ENCODE data around the gene SNX24.

SNX24 gene

DNA sequence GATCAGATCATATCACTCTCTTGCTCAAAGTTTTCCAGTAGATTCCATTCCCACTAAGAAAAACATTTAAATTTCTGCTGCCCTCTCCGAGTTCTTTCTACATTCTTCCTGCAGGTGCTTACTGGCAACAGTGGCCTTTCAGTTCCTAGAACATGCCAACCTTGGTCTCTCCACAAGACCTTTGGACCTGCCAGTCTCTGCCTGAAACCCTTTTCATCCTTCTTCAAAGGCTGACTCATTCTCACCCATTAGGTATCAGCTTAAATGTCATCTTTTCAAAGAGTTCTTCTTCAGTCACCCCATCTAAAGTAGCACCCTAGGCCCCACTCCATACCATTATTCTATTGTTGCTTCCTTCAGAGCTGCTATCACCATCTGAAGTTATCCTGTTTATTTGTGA, 169.3 kb downstream of the SNX24 start:
- ATAC-seq: peak; percentile 49

DNA sequence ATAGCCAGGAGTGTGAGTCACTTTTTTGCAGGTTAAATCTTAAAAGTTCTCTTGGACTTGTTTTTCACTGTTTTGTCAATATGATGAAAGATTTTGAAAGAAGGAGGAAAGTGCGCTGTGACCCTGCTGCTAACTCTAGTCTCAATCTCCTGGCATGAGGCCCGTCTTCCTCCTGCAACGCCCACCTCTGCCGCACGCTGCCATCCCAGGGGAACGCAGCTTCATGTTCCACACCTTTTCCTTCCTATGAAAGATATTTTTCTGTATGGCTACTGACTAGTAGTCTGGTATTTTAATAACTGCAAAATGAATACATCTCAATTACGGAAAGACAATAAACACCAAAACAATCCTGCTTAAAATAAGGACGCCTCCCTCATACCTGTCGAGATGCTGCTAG, 182.8 kb downstream of the SNX24 start:
- ATAC-seq: no peak
- DNase-seq: no peak

More for the DNA sequence above, 169.3 kb downstream of the SNX24 start:
- no peak for DNase-seq

GRCh38 chr5:123033157-123033671, 187.8 kb downstream of the SNX24 start:
- no peak for ATAC-seq
- no peak for DNase-seq

DNA sequence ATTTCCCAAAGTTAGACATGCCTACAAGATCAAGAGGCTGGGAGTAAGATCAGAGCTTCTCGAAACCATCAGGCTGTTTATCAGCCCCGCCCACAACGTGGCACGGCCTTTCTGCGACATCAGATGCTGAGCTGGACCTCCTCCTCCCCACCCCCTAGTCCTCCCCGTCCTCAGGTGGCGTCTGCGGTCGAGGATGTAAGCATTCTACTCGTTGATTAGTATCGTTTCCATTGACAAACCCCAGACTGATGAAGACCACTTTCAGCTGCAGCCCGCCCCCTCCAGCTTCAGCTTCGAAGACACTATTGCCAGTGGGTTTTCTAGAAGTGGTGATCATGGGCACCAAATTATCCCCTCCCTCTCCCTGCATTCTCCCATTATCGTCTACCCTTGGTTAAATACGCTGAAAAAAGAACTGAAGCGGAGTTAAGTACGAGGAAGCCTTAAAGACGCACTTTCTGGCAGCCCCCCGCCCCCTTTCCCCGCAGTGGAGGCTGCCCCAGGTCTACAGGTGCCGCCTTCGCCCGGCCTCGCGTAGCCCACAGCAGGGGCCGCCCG, 190.0 kb downstream of the SNX24 start:
- ATAC-seq (no peak), DNase-seq (peak; percentile 18)

GRCh38 chr5:123035918-123036390, 190.5 kb downstream of the SNX24 start:
- DNase-seq (peak; percentile 4), ATAC-seq (peak; percentile 40)

GRCh38 chr5:123036391-123037103, 191.1 kb downstream of the SNX24 start, which contains the start of gene PPIC:
PPIC (minus strand) TSS chr5:123036725; CDS start chr5:123036625, 100 bp downstream.
- DNase-seq (peak; percentile 23), ATAC-seq (peak; percentile 51)

DNA sequence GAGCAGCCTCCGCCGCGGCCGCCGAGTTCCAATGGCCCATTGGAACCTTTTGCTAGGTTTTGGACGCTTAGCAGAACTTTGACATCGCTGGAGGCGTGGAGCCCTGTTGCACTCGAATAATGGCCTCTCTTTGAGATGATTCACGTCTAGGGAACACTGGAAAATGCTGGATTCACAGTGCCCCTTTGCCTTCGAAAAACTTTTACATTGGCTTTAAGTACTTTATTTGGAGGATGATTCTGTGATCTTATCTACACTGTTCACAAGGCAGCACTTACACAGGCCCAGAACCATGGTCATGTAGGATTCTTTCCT, 191.6 kb downstream of the SNX24 start:
- DNase-seq: no peak
- ATAC-seq: no peak

DNA sequence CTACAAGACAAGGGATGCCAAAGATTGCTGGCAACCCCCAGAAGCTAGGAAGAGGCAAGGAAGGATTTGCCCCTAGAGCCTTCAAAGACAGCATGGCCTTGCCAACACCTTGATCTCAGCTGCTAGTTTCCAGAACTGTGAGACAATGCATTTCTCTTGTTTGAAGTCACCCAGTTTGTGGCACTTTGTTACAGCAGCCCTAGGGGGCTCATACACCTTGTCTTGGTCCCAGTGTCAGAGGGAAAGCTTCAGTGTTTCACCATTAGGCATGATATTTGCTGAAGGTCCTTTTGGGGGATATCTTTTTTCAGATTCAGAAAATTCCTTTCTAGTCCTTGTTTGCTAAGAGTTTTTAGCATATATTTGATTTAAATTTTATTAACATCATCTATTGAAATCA, 194.3 kb downstream of the SNX24 start:
- no peak for DNase-seq
- ATAC-seq: no peak

DNA sequence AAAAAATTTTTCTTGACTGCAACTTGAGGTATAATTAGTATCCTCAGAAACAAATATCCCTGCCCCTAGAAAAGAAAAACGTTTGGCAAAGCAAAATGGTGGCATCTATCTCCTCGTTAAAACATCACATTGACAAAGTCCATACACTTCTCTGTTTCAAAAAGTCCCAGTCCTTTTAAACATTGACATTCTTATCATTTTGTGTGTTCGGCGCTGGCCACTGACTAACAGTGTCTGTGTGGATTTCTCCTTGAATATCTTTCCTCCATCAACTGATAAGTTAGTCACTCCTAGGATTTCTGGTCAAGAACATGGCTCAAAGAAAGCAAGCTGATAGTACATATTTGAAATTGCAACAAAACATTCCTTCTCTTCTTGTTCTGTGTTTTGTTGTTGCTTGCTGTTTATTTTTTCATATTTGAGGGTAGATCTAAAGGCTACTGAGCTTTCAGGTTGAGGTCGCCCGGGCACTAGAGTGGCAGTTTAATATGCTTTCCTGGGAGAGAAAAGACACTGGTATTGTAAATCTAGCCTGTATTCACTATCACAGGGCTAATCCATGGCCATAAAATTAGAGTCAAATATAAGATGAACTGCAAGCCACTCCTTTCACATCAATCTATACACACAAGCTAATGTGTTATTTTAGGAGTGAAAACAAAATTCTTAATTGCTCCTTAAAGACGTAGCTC, 199.7 kb downstream of the SNX24 start:
- no peak for ATAC-seq
- DNase-seq: no peak

DNA sequence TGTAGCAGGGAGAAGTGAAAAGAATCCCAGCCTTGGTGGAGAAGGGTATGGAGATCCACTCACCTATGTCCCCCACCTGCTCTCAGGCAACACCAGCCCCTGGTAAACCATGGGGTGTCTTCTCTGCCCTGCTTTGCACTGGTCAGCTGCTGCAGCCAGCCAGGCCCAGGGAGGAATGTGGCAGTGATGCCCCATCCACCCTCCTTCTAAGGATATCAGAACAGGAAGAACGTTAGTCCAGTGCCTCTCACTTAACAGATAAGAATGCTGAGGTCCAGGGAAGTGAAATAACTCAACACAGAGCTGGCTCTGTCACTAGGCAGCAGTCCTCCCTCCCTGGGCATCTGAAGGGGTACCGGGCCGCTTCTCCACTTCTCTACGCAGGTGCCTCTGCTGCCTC, 200.8 kb downstream of the SNX24 start:
- DNase-seq (no peak), ATAC-seq (no peak)

DNA sequence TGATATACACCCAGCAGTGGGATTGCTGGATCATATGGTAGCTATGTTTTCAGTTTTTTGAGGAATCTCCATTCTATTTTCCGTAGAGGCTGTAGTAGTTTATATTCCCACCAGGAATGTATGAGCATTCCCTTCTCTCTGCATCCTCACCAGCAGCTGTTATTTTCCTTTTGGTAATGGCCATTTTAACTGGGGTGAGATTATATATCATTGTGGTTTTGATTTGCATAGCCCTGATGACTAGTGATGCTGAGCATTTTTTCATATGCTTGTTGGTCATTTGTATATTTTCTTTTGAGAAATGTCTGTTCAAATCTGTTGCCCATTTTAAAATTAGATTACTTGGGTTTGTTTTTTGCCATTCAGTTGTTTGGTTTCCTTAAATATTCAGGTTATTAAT, 202.3 kb downstream of the SNX24 start:
- DNase-seq (no peak), ATAC-seq (no peak)

DNA sequence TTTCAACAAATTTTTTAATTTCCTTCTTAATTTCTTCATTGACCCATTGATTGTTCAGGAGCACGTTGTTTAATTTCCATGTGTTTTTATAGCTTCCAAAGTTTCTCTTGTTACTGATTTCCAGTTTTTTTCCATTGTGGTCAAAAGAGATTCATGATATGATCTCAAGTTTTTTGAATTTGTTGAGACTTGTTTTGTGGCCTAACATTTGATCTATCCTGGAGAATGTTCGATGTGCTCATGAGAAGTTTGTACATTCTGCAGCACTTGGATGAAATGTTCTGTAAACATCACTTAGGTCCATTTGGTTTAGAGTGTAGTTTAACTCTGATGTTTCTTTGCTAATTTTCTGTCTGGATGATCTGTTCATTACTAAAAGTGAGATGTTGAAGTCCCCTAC, 205.8 kb downstream of the SNX24 start:
- DNase-seq: no peak
- ATAC-seq: no peak
